HG02943 (cell line): ENCODE data around the gene C1S.

Experiments
- ATAC-seq: cut with Tn5 transposase; IDR thresholded peaks from one replicate; pipeline ENCODE4 v1.9.1; 2021; ENCODE audit warnings: mild to moderate bottlenecking, low read depth, moderate library complexity; ENCODE audit not compliant: unreplicated experiment

C1S gene

DNA sequence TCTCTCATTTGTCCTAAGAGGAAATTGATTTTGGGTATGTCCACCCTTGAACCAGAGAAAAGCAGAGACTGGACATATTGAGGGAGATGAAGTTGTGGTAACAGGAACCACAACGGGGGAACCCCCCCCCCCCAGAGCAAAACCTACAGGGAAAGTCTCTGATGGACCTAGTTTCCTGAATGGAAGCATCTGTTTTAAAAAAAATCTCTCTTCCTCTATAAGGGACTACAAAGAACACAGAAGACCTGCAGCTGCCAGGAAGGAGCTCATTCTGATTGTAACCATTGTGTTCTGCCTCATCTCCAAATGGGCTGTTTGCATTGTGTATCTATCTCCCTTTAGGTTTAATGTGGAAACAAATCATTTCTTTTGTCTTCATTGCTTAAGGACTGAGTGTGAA is 13.4 kb downstream of the C1S start:
- no peak for ATAC-seq

DNA sequence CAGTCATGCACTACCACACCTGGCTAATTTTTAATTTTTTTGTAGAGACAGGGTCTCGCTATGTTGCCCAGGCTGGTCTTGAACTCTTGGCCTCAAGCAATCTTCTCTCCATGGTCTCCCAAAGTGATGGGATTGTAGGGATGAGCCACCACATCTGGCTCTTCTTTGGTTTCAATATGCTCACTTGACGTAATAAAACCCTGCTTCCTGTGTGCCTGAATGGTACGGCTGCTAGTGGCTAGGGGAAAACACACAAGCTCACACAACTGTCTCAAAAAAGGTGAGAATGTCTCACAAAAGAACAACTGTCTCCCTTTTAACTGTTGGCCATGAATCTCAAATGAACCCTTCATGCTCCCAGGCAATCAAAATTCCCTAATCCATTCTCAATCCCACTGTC is 15.0 kb downstream of the C1S start:
- ATAC-seq = no peak

DNA sequence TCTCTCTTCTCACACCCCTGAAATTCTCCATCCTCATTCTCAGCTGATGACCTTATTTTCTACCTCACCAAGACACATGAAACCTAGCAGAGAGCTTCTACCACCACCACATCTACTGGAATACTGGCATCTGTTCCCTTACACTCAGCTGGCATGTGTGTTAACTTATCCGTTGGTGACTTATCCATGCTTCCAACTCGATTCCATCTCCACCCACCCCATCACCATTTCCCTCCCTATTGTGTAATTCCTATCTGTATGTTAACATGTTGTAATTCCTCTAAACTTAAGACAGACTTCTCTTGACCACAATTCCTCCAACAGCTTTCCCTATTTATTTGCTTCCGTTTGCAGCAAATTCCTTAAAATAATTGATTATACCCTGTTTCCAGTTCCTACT is 15.4 kb downstream of the C1S start:
- ATAC-seq = no peak

DNA sequence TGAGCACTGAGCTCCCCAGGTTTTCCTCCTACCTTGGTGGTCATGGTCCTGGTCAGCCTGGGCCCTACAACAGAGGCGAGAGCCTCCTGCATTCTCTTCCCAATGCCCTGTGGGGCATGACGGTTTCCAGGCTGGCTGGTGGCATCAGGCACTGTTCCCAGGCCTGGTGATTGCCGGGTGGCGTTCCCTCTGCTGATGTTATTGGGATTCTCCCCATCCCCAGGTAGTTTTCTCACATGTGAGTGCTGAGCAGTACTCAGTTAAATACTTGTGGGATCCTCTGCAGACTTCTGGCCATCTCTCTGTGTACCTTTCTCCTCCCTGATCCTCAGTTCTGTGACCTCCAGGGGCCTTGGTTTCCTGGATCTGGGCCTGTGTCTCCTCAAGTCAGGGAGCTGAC is 16.0 kb downstream of the C1S start:
- no peak for ATAC-seq

GRCh38 chr12:7078163-7078562 is 17.6 kb downstream of the C1S start:
- ATAC-seq = no peak

DNA sequence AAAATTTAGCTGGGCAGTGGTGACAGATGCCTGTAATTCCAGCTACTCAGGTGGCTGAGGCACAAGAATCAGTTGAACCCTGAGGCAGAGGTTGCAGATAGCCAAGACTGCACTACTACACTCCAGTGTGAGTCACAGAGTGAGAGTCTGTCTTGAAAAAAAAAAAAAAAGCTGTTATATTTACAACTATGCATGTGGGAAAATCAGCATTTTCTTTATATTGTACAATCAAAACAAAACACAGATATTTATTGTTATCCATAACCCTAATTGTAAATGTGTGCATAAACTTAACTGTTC is 19.3 kb downstream of the C1S start:
- ATAC-seq = no peak

DNA sequence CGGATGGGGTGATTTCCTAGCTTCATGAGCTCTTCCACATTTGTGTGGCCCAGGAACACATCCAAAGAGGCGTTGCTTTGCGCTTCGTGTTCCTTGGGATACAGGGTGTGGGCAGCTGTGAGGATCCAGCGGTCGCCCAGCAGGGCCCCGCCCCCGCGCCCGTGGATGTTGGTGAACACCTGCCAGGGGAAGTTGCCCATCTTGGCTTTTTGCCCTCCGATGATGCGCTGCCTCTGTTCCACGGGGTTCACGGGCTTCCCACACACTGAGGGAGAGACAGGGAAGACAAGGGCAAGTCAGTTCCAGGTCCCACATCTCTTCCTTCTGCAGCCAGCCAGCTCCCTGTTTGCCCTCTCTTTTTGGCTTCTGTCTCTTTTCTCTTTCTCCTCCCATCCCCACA is 20.5 kb downstream of the C1S start:
- ATAC-seq = no peak

DNA sequence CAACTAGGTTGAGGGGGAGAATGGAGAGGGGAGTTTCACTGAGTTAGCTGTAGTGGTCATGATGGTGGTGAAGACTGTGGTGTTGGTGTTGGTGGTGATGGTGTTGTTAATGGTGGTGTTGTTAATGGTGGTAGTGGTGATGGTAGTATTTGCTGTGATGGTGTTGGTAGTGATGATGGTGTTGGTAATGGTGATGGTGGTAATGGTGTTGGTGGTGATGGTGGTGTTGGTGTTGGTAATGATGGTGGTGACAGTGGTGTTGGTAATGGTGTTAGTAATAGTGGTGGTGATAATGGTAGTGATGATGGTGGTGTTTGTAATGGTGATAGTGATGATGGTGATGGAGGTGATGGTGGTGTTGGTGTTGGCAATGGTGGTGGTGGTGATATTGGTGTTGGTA is 22.6 kb downstream of the C1S start:
- no peak for ATAC-seq

DNA sequence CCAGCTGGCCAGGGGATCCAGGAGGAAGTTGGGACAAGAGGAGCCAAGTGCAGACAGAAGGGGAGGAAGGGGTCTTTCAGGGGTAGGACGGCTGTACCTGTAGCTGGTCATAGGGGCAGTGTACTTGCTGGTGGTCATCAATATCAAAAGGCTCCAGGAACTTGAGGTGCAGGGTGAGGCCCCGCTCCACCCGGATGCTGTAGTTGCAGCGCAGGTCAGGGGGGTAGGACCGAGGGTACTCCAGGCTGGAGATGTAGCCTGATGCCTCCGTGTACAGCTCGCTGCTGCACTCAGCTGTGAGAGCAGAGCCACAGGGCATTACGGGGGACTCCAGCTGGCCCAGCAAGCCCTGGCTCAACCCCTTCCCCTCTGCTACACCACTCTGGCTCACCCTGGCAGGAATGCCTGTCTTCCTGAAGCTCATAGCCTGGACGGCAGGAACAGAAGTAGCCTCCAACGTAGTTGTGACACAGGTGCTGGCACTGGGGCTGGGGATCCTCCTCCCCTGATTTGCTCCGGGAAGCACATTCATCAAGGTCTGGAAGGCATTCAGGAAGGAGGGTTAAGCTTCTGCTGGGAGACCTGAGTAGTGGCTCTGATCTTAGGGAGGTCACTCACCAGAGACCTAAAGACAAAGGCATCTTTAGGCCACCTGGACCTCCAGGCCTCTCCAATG is 28.8 kb downstream of the C1S start:
- no peak for ATAC-seq

GRCh38 chr12:7090222-7090998 is 29.9 kb downstream of the C1S start:
- ATAC-seq = no peak

DNA sequence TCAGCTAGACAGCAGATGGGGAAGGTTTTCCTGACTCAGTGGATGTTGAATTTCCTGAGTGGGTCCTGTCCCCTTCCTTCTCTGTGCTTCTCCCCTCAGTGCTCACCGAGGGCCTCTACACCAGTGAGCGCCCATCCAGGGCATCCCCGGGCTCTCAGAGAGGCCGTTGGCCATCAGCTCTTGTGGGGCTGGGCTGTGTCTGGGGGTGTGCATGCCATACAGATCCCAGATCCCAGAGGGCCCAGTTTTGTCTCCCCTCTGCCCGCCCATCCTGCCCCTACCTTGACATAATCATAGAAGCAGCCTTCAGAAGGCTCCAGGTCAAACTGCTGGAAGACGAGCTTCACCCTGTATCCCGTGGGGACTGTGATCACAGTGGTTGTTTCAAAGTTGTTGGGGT is 30.7 kb downstream of the C1S start:
- no peak for ATAC-seq

GRCh38 chr12:7091660-7092228 is 31.2 kb downstream of the C1S start:
- ATAC-seq = no peak

DNA sequence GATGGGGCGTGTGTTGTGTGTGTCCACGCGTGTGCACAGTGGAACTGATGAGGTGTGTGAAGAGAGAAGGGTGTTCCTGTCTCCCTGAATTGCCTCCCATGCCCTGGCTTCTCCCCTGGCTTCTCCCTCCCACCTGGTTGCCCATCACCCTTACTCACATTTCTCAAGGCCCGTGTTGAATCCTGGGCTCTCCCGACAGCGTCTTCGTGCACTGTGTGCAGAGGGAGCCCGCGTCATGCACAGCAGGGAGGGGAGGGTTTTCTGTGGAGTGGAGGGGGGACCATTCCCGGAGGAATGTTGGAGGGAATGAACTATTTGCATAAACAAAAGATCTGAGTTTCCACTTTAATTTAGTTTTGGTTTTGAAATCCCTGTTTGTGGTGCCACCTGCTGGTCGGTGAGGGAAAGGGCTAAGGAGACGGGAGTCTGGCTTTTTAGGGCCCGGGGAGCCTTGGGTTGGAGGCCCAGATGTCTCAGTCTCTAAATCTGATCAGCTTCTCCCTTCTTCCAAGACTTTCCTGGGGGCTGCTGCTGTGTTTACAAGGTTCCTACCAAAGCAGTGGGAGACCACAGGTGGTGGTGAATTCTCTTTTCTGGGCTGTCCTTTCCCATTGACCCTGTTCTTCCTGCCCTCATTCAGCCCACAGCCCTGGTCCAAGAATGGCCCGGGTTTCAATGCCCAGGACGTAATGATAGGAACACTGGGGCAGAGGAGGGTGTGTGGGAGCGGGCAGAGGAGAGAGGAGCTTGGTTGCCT is 31.9 kb downstream of the C1S start, which contains the start of gene C1R:
C1R (minus strand) TSS at position 217 of the 757 bp plus-strand sequence; CDS start at position 160, 57 bp downstream.
- no peak for ATAC-seq

DNA sequence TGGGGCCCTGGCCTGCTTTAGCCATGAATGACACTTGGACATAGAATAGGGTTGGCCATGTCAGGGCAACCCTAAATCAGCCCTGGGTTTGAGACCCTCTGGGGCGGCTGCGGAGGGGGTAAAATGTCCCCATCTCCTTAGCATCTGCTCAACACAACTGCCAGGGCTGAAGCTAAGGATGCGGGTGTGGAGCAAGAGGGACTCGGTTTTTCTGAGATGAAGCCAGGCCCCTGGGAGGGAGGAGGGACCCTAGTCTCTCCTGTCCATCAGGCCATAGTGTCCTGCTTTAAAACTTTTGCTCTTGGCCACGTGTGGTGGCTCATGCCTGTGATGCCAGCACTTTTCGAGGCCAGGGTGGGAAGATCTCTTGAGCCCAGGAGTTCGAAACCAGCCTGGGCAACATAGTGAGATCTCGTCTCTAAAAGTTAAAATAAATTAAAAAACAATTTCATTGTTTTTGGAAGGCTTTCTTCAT is 32.5 kb downstream of the C1S start:
- ATAC-seq = no peak

GRCh38 chr12:7093486-7093885 is 33.0 kb downstream of the C1S start:
- no peak for ATAC-seq

DNA sequence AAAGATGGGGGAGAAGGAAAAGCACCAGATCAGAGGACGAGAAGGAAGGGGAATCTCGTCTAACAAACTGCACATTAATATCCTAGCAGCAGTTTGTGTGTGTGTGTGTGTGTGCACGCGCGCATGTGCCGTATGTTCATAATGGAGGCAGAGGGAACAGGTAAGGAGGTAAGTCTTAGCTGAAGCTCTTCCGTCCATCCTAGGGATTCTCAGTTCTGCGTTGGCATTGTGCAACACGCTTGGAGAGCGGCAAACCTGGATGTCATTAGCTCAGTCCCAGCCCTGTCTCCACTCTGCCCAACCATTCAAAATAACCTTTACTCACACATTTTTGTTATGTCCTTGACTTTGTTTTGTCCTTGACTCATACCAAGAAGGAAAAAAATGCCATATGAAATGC is 33.4 kb downstream of the C1S start:
- ATAC-seq = no peak

DNA sequence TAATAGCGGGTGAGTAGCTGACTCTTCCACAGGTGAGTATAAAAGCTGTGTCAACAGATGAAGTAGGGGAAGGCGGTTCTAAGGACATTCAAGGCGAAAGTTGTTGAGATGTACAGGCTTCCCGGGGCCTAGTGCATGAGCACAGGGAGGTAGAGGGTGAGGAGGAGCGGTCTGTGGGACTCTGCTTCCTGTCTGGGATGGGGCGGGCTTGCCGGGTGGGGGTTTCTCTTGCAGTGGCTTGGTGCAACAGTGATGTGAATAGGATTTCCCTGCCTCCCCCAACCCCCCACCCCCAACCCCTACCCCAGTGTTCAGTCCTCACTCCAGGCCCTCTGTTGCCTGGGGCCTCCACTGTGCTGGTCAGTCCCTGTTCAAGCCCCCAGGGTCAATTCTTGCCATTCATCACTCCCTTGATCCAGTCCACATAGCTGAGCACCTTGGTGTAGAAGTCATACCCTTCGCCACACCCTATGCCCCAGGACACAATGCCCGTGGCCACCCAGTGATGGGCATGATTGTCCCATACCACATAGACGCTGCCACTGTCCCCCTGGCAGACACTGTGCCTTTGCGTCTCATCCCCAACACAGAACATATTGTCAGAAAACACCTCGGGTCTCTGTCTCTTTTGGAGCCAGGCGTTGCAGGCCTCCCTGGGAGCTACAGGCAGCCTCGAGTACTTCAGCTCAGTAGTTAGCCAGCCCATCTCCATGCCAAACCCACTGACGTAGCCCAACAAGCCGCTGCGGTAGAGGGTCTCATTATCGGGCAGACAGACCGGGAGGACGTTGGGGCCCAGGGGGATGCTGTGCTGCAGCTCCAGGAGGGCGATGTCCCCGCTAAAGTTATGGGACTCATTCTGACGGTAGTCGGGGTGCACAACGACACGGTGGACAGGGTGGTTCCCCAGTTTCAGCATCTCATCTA is 35.8 kb downstream of the C1S start:
- ATAC-seq = no peak

GRCh38 chr12:7096979-7097378 is 36.5 kb downstream of the C1S start:
- no peak for ATAC-seq

DNA sequence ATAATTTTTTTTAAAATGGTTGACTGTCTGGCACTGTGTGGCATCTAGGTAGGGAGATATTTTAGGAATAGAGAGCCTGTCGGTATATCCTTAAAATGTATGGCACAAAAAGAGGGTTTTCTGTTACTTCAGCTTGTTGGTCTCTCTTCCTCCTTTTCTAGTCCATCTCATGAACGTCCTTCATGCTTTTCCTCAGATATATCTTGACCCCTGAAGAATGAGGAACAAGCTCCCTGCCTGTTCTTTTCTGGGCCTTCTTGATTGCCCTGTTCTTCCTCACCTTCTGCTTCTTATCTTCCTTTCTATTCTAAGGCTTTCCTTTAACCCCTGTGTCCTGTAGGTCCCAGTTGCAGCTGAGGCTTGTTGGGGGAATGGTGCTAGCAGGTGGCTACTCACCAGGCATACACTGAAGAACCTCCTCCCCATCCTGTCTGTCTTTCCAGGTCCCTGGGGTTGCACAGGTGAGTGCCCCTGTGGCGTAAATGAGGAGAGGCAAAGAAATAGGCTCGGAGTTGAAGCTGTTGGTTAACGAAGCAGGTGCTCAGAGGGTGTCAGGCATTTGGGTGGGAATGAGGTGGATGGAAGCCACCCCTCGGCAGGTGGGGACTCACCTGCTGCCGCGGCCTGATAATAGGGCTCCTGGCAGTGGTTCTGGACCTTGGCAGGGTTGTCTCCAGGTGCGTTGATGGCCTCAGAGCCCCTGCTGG is 38.9 kb downstream of the C1S start:
- ATAC-seq = no peak

- ATAC-seq = no peak
Measured at GRCh38 chr12:7100239-7100638, 39.7 kb downstream of the C1S start.
